ENCODE results near the gene MAST3. TPM values are rescaled to one million over a fixed set of nuclear protein-coding genes. Genes with fewer than 3 reads are reported as not detected.

Gene MAST3
- total RNA-seq, 1 experiment from 2014 or later: 10.4 TPM

GRCh38 chr19:18101268-18101667 is 3.7 kb downstream of the MAST3 start:
- H2BK120ac ChIP-seq (ENCODE audit: low read depth, low read length, poor library complexity, severe bottlenecking): no peak overlapping the region
- H3K23ac ChIP-seq (ENCODE audit: insufficient read length, low read depth, low read length): no peak overlapping the region
- Mint-ChIP-seq H3K4me1 (peaks cover 21 to 34% of the 10 kb centered on the region in 2 experiments), H3K27ac (peak overlapping the region in 1 of 3 experiments; percentile 35; a peak in 2 of 7 replicates), H3K9me3 (no peaks in the 10 kb centered on the region), H3K36me3 (ENCODE audit: insufficient read depth in 1 of 3, low read depth in 3 of 3) (no peaks in the 10 kb centered on the region), H3K4me3 (peak overlapping the region; percentile 46 to 56; a peak in 3 of 5 replicates), H3K27me3 (ENCODE audit: low read depth) (peaks cover 13% of the 10 kb centered on the region)
- no peak overlapping the region for H4K5ac ChIP-seq (ENCODE audit: insufficient read length, low read depth, low read length)
- no peak overlapping the region for H2BK5ac ChIP-seq (ENCODE audit: insufficient read length, low read length)
- no peak overlapping the region for H4K8ac ChIP-seq (replicated peaks; ENCODE audit: insufficient read length, low read depth, low read length)
- H3K4me2 ChIP-seq (ENCODE audit: insufficient read depth, insufficient read length, low read length): no peak overlapping the region
- H2BK12ac ChIP-seq (ENCODE audit: insufficient read length, low read depth, low read length): no peak overlapping the region
- no peaks in the 10 kb centered on the region for H3K79me1 ChIP-seq (ENCODE audit: insufficient read depth, low read depth, low read length, poor library complexity, severe bottlenecking)
- H3K56ac ChIP-seq (ENCODE audit: insufficient read length, low read depth, low read length): no peak overlapping the region
- H3K23me2 ChIP-seq (ENCODE audit: insufficient read length, low read depth, low read length, poor library complexity, severe bottlenecking): peaks cover 4% of the 10 kb centered on the region
- H3K4ac ChIP-seq (ENCODE audit: low read depth, low read length): no peak overlapping the region
- no peaks in the 10 kb centered on the region for H3K4me1 ChIP-seq (ENCODE audit: insufficient read depth, low read length)
- no peak for TF ChIP-seq CTCF (conservative IDR thresholded peaks at IDR 0.05)
- no peak overlapping the region for H2BK15ac ChIP-seq (ENCODE audit: low read depth, low read length)
- no peak overlapping the region for H3K18ac ChIP-seq (ENCODE audit: insufficient read length, low read depth, low read length)
- no peak overlapping the region for H2BK20ac ChIP-seq (ENCODE audit: low read depth, low read length, poor library complexity, severe bottlenecking)
- H4K91ac ChIP-seq (ENCODE audit: insufficient read length, low read depth, low read length): no peak overlapping the region
- WGBS (ENCODE audit: extremely low coverage, insufficient read length, low lambda C conversion rate): no CpG with 5 or more reads among the region's 3 CpGs
- no peaks in the 10 kb centered on the region for H3K27me3 ChIP-seq (ENCODE audit: insufficient read depth, low read length)
- no peak overlapping the region for H3K27ac ChIP-seq (ENCODE audit: insufficient read length, low read depth, low read length)
- H3T11ph ChIP-seq (ENCODE audit: low read length): no peak overlapping the region
- no peaks in the 10 kb centered on the region for H3K79me2 ChIP-seq (ENCODE audit: insufficient read depth, low read length)
- no peak overlapping the region for H2AK5ac ChIP-seq (ENCODE audit: insufficient read length, low read length)
- H2AFZ ChIP-seq (ENCODE audit: low read length): no peak overlapping the region
- no peak overlapping the region for H3K14ac ChIP-seq (ENCODE audit: insufficient read depth, low read length)
- DNase-seq: no peak
- H3K9me3 ChIP-seq (ENCODE audit: control insufficient read depth, low read depth, low read length): no peaks in the 10 kb centered on the region
- H3K9ac ChIP-seq (ENCODE audit: extremely low read depth, insufficient read length, low read length): no peak overlapping the region
- H4K20me1 ChIP-seq (ENCODE audit: control insufficient read depth, insufficient read depth, insufficient read length): no peaks in the 10 kb centered on the region

All from H9 (cell line).